ENCODE measurements around the gene CERS6. TPM values are rescaled to one million over a fixed set of nuclear protein-coding genes. Genes with fewer than 3 reads are reported as not detected.

CERS6 gene
- total RNA-seq, 1 experiment from 2014 or later: 45.9 TPM

- CTCF ChIA-PET: no interaction called here
- no peaks in the 10 kb centered on the region for H3K36me3 Mint-ChIP-seq (ENCODE audit: insufficient read depth, unreplicated experiment)
- no peak overlapping the region for H3K27ac Mint-ChIP-seq (ENCODE audit: unreplicated experiment)
- BruUV-seq (replicated peaks): no TSS peak
- H3K4me3 Mint-ChIP-seq (ENCODE audit: low read depth, unreplicated experiment): no peak overlapping the region
- TF ChIP-seq CTCF (IDR thresholded peaks at IDR 0.05; ENCODE audit: unreplicated experiment): no peak
- H3K4me1 Mint-ChIP-seq (ENCODE audit: low read depth, unreplicated experiment): peaks cover 17% of the 10 kb centered on the region
- intact Hi-C loops (cut with micrococcal nuclease; ENCODE audit: unreplicated experiment): loop anchor here (5.0 kb wide), 1 partner anchor 330 kb away; no protein-coding TSS in a partner anchor
- H3K9me3 Mint-ChIP-seq (ENCODE audit: low read depth, unreplicated experiment): no peaks in the 10 kb centered on the region
- no peaks in the 10 kb centered on the region for H3K27me3 Mint-ChIP-seq (ENCODE audit: unreplicated experiment)
- DNase-seq: no peak
Observed at GRCh38 chr2:168706806-168707205, 250.7 kb downstream of the CERS6 start.

GRCh38 chr2:168708080-168708479 is 252.0 kb downstream of the CERS6 start:
- Mint-ChIP-seq H3K4me3 (ENCODE audit: low read depth, unreplicated experiment) (no peak overlapping the region), H3K36me3 (ENCODE audit: insufficient read depth, unreplicated experiment) (no peaks in the 10 kb centered on the region), H3K27ac (ENCODE audit: unreplicated experiment) (no peak overlapping the region), H3K4me1 (ENCODE audit: low read depth, unreplicated experiment) (peaks cover 17% of the 10 kb centered on the region), H3K27me3 (ENCODE audit: unreplicated experiment) (no peaks in the 10 kb centered on the region), H3K9me3 (ENCODE audit: low read depth, unreplicated experiment) (no peaks in the 10 kb centered on the region)
- no peak for DNase-seq
- no peak for TF ChIP-seq CTCF (IDR thresholded peaks at IDR 0.05; ENCODE audit: unreplicated experiment)
- CTCF ChIA-PET: no interaction called here
- intact Hi-C loops (cut with micrococcal nuclease; ENCODE audit: unreplicated experiment): loop anchor here (5.0 kb wide), 1 partner anchor 331 kb away; no protein-coding TSS in a partner anchor
- no TSS peak for BruUV-seq (replicated peaks)

- no peak overlapping the region for H3K27ac Mint-ChIP-seq (ENCODE audit: unreplicated experiment)
- no peak overlapping the region for H3K4me3 Mint-ChIP-seq (ENCODE audit: low read depth, unreplicated experiment)
- intact Hi-C loops (cut with micrococcal nuclease; ENCODE audit: unreplicated experiment): no loop called here
- H3K27me3 Mint-ChIP-seq (ENCODE audit: unreplicated experiment): no peaks in the 10 kb centered on the region
- H3K9me3 Mint-ChIP-seq (ENCODE audit: low read depth, unreplicated experiment): no peaks in the 10 kb centered on the region
- H3K4me1 Mint-ChIP-seq (ENCODE audit: low read depth, unreplicated experiment): peaks cover 5% of the 10 kb centered on the region
- DNase-seq: no peak
- no peak for TF ChIP-seq CTCF (IDR thresholded peaks at IDR 0.05; ENCODE audit: unreplicated experiment)
- no peaks in the 10 kb centered on the region for H3K36me3 Mint-ChIP-seq (ENCODE audit: insufficient read depth, unreplicated experiment)
- no TSS peak for BruUV-seq (replicated peaks)
- CTCF ChIA-PET: no interaction called here
Observed at GRCh38 chr2:168710754-168711467, 254.8 kb downstream of the CERS6 start.

- no TSS peak for BruUV-seq (replicated peaks)
- no peak for DNase-seq
- intact Hi-C loops (cut with micrococcal nuclease; ENCODE audit: unreplicated experiment): no loop called here
- Mint-ChIP-seq H3K4me3 (ENCODE audit: low read depth, unreplicated experiment) (no peak overlapping the region), H3K9me3 (ENCODE audit: low read depth, unreplicated experiment) (no peaks in the 10 kb centered on the region), H3K27me3 (ENCODE audit: unreplicated experiment) (no peaks in the 10 kb centered on the region), H3K27ac (ENCODE audit: unreplicated experiment) (no peak overlapping the region), H3K36me3 (ENCODE audit: insufficient read depth, unreplicated experiment) (no peaks in the 10 kb centered on the region), H3K4me1 (ENCODE audit: low read depth, unreplicated experiment) (no peaks in the 10 kb centered on the region)
- CTCF ChIA-PET: no interaction called here
- no peak for TF ChIP-seq CTCF (IDR thresholded peaks at IDR 0.05; ENCODE audit: unreplicated experiment)
Observed at GRCh38 chr2:168712053-168712452, 256.0 kb downstream of the CERS6 start.
